ENCODE results near the gene PIK3C2G.

GRCh38 chr12:18358930-18359329 lies 97.6 kb downstream of the PIK3C2G start:
- TF ChIP-seq CTCF (IDR thresholded peaks at IDR 0.05) (no peak), ZFX (IDR thresholded peaks at IDR 0.05; ENCODE audit: borderline replicate concordance) (no peak)
